SU-DHL-6 (cell line): ENCODE data around the gene GARIN5A.
"Not testable (repeated sequence)": the region's sequence is repeated elsewhere in the genome, so short reads cannot be mapped to it uniquely, and the experiment has no call there.

Source experiments
- H2AFZ ChIP-seq: fragments of 200-600 bp; sonication (generic); 2 replicates; pipeline ENCODE4 v1.6.1; 2014; ENCODE audit warnings: low read depth, mild to moderate bottlenecking, moderate library complexity, mixed read lengths, antibody characterized with exemption, low read length; ENCODE audit not compliant: severe bottlenecking
- H3F3A ChIP-seq: fragments of 200-600 bp; shearing (Covaris generic); 2 replicates; pipeline ENCODE4 v1.6.0; 2016; ENCODE audit warnings: antibody characterized with exemption, mild to moderate bottlenecking; ENCODE audit not compliant: insufficient read depth
- H3K27ac ChIP-seq: fragments of 200-600 bp; sonication (generic); 2 replicates; pipeline ENCODE4 v1.5.1; 2016; ENCODE audit warnings: low read depth, mild to moderate bottlenecking, low read length, moderate library complexity, mixed read lengths
- H3K27me3 ChIP-seq: fragments of 200-600 bp; sonication (generic), shearing (Covaris generic); 2 replicates; pipeline ENCODE4 v1.6.0; 2014; ENCODE audit warnings: mild to moderate bottlenecking, low read length
- H3K36me3 ChIP-seq: fragments of 200-600 bp; sonication (generic); 2 replicates; pipeline ENCODE4 v1.6.1; 2014; ENCODE audit warnings: mild to moderate bottlenecking, low read length, mixed read lengths
- H3K4me2 ChIP-seq: fragments of 300-600, 200-600 bp; shearing (Covaris generic), sonication (generic); 2 replicates; pipeline ENCODE4 v1.6.0; 2014; ENCODE audit warnings: low read length, low read depth, mild to moderate bottlenecking; ENCODE audit not compliant: poor library complexity, severe bottlenecking
- H3K4me3 ChIP-seq: fragments of 200-600 bp; sonication (generic); 2 replicates; pipeline ENCODE4 v1.5.1; 2014; ENCODE audit warnings: antibody characterized with exemption, low read length, mild to moderate bottlenecking, mixed read lengths; ENCODE audit not compliant: insufficient read depth, poor library complexity, severe bottlenecking
- H3K79me2 ChIP-seq: fragments of 200-600 bp; sonication (generic); 2 replicates; pipeline ENCODE4 v1.6.1; 2014; ENCODE audit warnings: mild to moderate bottlenecking, low read length, moderate library complexity; ENCODE audit not compliant: insufficient read depth
- H3K9ac ChIP-seq: fragments of 200-600 bp; sonication (generic); 2 replicates; pipeline ENCODE4 v1.7.0; 2014; ENCODE audit warnings: mild to moderate bottlenecking, low read length
- H3K9me2 ChIP-seq: fragments of 200-600 bp; sonication (generic); replicated peaks from 2 replicates; pipeline ENCODE4 v1.6.1; 2014; ENCODE audit warnings: low read length; ENCODE audit not compliant: insufficient read depth
- H3K9me3 ChIP-seq: fragments of 200-600 bp; sonication (generic); 2 replicates; pipeline ENCODE4 v1.6.1; 2014; ENCODE audit warnings: low read length, mixed read lengths; ENCODE audit not compliant: insufficient read depth
- H4K20me1 ChIP-seq: fragments of 200-600 bp; sonication (generic); 2 replicates; pipeline ENCODE4 v1.6.1; 2014; ENCODE audit warnings: low read depth, mild to moderate bottlenecking, antibody characterized with exemption, low read length, moderate library complexity, mixed read lengths
- CTCF ChIP-seq: fragments of 200-600 bp; sonication (generic); IDR thresholded peaks from one replicate; pipeline ENCODE4 v1.5.1; 2017; ENCODE audit warnings: antibody characterized with exemption, mild to moderate bottlenecking, low read length, moderate library complexity; ENCODE audit not compliant: insufficient read depth, poor library complexity, severe bottlenecking
- EZH2phosphoT487 ChIP-seq: fragments of 200-600 bp; sonication (generic), shearing (Covaris generic); conservative IDR thresholded peaks from 2 replicates; pipeline ENCODE4 v1.6.1; 2018; ENCODE audit warnings: mild to moderate bottlenecking, antibody characterized with exemption, low read length, moderate library complexity, mixed read lengths

GARIN5A gene

GRCh38 chr19:50447053-50447452 is 29.6 kb downstream of the GARIN5A start:
- H3K9me3 ChIP-seq, result no peaks in the 10 kb centered on the region
- no peak overlapping the region for H2AFZ ChIP-seq
- H3K9ac ChIP-seq, result no peak overlapping the region
- no peak overlapping the region for H3K27ac ChIP-seq
- no peaks in the 10 kb centered on the region for H3K27me3 ChIP-seq
- H4K20me1 ChIP-seq, result no peaks in the 10 kb centered on the region
- no peaks in the 10 kb centered on the region for H3K79me2 ChIP-seq
- TF ChIP-seq CTCF (no peak), EZH2phosphoT487 (no peak)
- H3K4me3 ChIP-seq, result no peak overlapping the region
- H3F3A ChIP-seq, result no peaks in the 10 kb centered on the region
- H3K9me2 ChIP-seq, result no peaks in the 10 kb centered on the region
- no peak overlapping the region for H3K4me2 ChIP-seq
- H3K36me3 ChIP-seq, result no peaks in the 10 kb centered on the region

- no peaks in the 10 kb centered on the region for H3K9me3 ChIP-seq
- H3K36me3 ChIP-seq, result no peaks in the 10 kb centered on the region
- TF ChIP-seq EZH2phosphoT487, result no peak
- TF ChIP-seq CTCF, result no peak
- no peak overlapping the region for H2AFZ ChIP-seq
- H3F3A ChIP-seq, result no peaks in the 10 kb centered on the region
- H3K4me2 ChIP-seq, result no peak overlapping the region
- H3K27ac ChIP-seq, result no peak overlapping the region
- no peaks in the 10 kb centered on the region for H3K79me2 ChIP-seq
- no peak overlapping the region for H3K9ac ChIP-seq
- no peaks in the 10 kb centered on the region for H3K27me3 ChIP-seq
- no peaks in the 10 kb centered on the region for H4K20me1 ChIP-seq
- H3K9me2 ChIP-seq, result no peaks in the 10 kb centered on the region
- H3K4me3 ChIP-seq, result no peak overlapping the region
These were observed 32.6 kb downstream of the GARIN5A start for GRCh38 chr19:50444059-50444458.

GRCh38 chr19:50439130-50439529 is 37.5 kb downstream of the GARIN5A start:
- H3K27me3 ChIP-seq, H3K9me2 ChIP-seq: not testable (repeated sequence)

GRCh38 chr19:50437862-50438449 is 38.7 kb downstream of the GARIN5A start:
- H3K27me3 ChIP-seq, result no peaks in the 10 kb centered on the region
- no peak overlapping the region for H3K4me3 ChIP-seq
- H3K27ac ChIP-seq, result no peak overlapping the region
- H3K36me3 ChIP-seq, result no peaks in the 10 kb centered on the region
- no peak overlapping the region for H3K9ac ChIP-seq
- no peak overlapping the region for H3K4me2 ChIP-seq
- TF ChIP-seq CTCF, result no peak
- TF ChIP-seq EZH2phosphoT487, result no peak
- H3K79me2 ChIP-seq, result no peaks in the 10 kb centered on the region
- no peaks in the 10 kb centered on the region for H3K9me3 ChIP-seq
- H4K20me1 ChIP-seq, result no peaks in the 10 kb centered on the region
- no peak overlapping the region for H2AFZ ChIP-seq
- no peaks in the 10 kb centered on the region for H3K9me2 ChIP-seq
- H3F3A ChIP-seq, result peaks cover 14% of the 10 kb centered on the region

More at GRCh38 chr19:50439130-50439529, 37.5 kb downstream of the GARIN5A start:
- not testable (repeated sequence) for H3K27ac ChIP-seq, H3K9ac ChIP-seq, H2AFZ ChIP-seq, H3K4me3 ChIP-seq, H3K36me3 ChIP-seq, H4K20me1 ChIP-seq, H3F3A ChIP-seq, H3K4me2 ChIP-seq, H3K9me3 ChIP-seq, H3K79me2 ChIP-seq
